HCT116 (cell line): Measurements from ENCODE around the gene RIMBP2.

Source experiments
- ATF3 ChIP-seq: IDR thresholded peaks from 2 replicates; pipeline ENCODE4 v1.6.1; 2012
- CEBPB ChIP-seq: IDR thresholded peaks from 2 replicates; pipeline ENCODE4 v1.6.1; 2012; ENCODE audit warnings: low read depth
- CTCF ChIP-seq, 3 experiments: fragments of 200-600 bp in 1 of 3; sonication (generic) in 1 of 3; IDR thresholded peaks in 2 of 3; conservative IDR thresholded peaks in 1 of 3; 2 replicates each; pipeline ENCODE4 v1.5.1; 2012 to 2017; ENCODE audit warnings: low read depth in 2 of 3, low read length in 2 of 3, antibody characterized with exemption in 1 of 3, borderline replicate concordance in 1 of 3, control low read depth in 1 of 3, mild to moderate bottlenecking in 1 of 3, mixed read lengths in 1 of 3, mixed run types in 1 of 3, moderate library complexity in 1 of 3; ENCODE audit not compliant: insufficient read depth in 1 of 3
- ELF1 ChIP-seq: IDR thresholded peaks from 2 replicates; pipeline ENCODE4 v1.6.1; 2012; ENCODE audit warnings: low read depth, borderline replicate concordance
- EZH2phosphoT487 ChIP-seq: fragments of 200-600 bp; IDR thresholded peaks from 2 replicates; pipeline ENCODE4 v1.6.1; 2018; ENCODE audit warnings: antibody characterized with exemption, borderline replicate concordance
- POLR2A ChIP-seq: IDR thresholded peaks from 2 replicates; pipeline ENCODE4 v1.7.0; 2011; ENCODE audit warnings: borderline replicate concordance; ENCODE audit not compliant: insufficient read depth, insufficient read length; ENCODE audit errors: extremely low read depth
- SIN3A ChIP-seq: IDR thresholded peaks from 2 replicates; pipeline ENCODE4 v1.6.1; 2012; ENCODE audit warnings: low read depth
- ZNF274 ChIP-seq: fragments of 200-500 bp; sonication (Bioruptor generic); IDR thresholded peaks from 2 replicates; pipeline ENCODE4 v1.6.1; 2014; ENCODE audit warnings: mild to moderate bottlenecking, low read depth, low read length, inconsistent platforms

GRCh38 chr12:130674676-130675075, 41.4 kb downstream of the RIMBP2 start:
- TF ChIP-seq CEBPB (no peak), ATF3 (no peak), SIN3A (no peak), ZNF274 (no peak), EZH2phosphoT487 (no peak), CTCF (IDR thresholded peaks at IDR 0.05 in 2 of 3, conservative IDR thresholded peaks at IDR 0.05 in 1 of 3; ENCODE audit: borderline replicate concordance in 1 of 3, insufficient read depth in 1 of 3, low read depth in 2 of 3, low read length in 2 of 3) (no peak), ELF1 (no peak), POLR2A (no peak)
